Hepatic stellate cell (primary cell): ENCODE results near the gene CDPF1.
"Not testable (repeated sequence)": the region's sequence is repeated elsewhere in the genome, so short reads cannot be mapped to it uniquely, and the experiment has no call there.

Source experiments
- DNase-seq: peaks from one replicate; pipeline ENCODE4 v3.0.0; 2011; ENCODE audit warnings: low spot score

Gene CDPF1

GRCh38 chr22:46281866-46282678 lies 32.0 kb upstream of the CDPF1 start:
- no peak for DNase-seq

- no peak for DNase-seq
These were observed 31.0 kb upstream of the CDPF1 start for GRCh38 chr22:46280999-46281623.

GRCh38 chr22:46280063-46280817 lies 30.1 kb upstream of the CDPF1 start:
- no peak for DNase-seq

- DNase-seq: no peak
These were observed 28.9 kb upstream of the CDPF1 start for GRCh38 chr22:46278656-46279645.

- DNase-seq: no peak
These were observed 26.5 kb upstream of the CDPF1 start for GRCh38 chr22:46276563-46276962.

GRCh38 chr22:46275455-46276122 lies 25.5 kb upstream of the CDPF1 start:
- DNase-seq: peak; percentile 43

- DNase-seq: no peak
These were observed 24.3 kb upstream of the CDPF1 start for GRCh38 chr22:46274381-46274780.

- DNase-seq: no peak
These were observed 23.5 kb upstream of the CDPF1 start for GRCh38 chr22:46273432-46274148.

- DNase-seq: no peak
These were observed 22.8 kb upstream of the CDPF1 start for GRCh38 chr22:46272762-46273431.

GRCh38 chr22:46272196-46272595 lies 22.1 kb upstream of the CDPF1 start:
- DNase-seq: no peak

- no peak for DNase-seq
These were observed 19.5 kb upstream of the CDPF1 start for GRCh38 chr22:46269564-46269963.

GRCh38 chr22:46267431-46268279 lies 17.6 kb upstream of the CDPF1 start, which contains the start of gene TTC38:
TSS of gene TTC38 (plus strand) at chr22:46268008. CDS start at chr22:46268040, 32 bp downstream.
- DNase-seq: peak; percentile 96

GRCh38 chr22:46265627-46266026 lies 15.5 kb upstream of the CDPF1 start:
- not testable (repeated sequence) for DNase-seq

- DNase-seq: not testable (repeated sequence)
These were observed 14.4 kb upstream of the CDPF1 start for GRCh38 chr22:46264520-46264919.

- no peak for DNase-seq
These were observed 13.1 kb upstream of the CDPF1 start, which contains the start of gene PKDREJ for GRCh38 chr22:46263216-46263590. TSS of gene PKDREJ (minus strand) at chr22:46263343. CDS start at chr22:46263322, 21 bp downstream.

- no peak for DNase-seq
These were observed 12.5 kb upstream of the CDPF1 start for GRCh38 chr22:46262449-46263215.

GRCh38 chr22:46260038-46260437 lies 9.9 kb upstream of the CDPF1 start:
- no peak for DNase-seq

GRCh38 chr22:46259374-46259773 lies 9.3 kb upstream of the CDPF1 start:
- DNase-seq: no peak
